OCI-LY7 (cell line): ENCODE measurements around the gene CTDSPL. TPM values are rescaled to one million over a fixed set of nuclear protein-coding genes. Genes with fewer than 3 reads are reported as not detected.

Experiments used
- BruUV-seq: library from RNA; stranded (reverse); fragments of 400-500 nt; replicated peaks from 2 replicates; lab custom pipeline; 2021; lab: Mats Ljungman, UMichigan
- CTCF ChIA-PET: fragments of 300-600 bp; sonication (Branson Sonifier 250); formaldehyde crosslinking; loops from one replicate; lab custom pipeline; 2022; ENCODE audit warnings: antibody characterized with exemption; ENCODE audit not compliant: unreplicated experiment; lab: Charles Lee
- POLR2A ChIA-PET: fragments of 300-600 bp; sonication (Branson Sonifier 250); formaldehyde crosslinking; loops from one replicate; lab custom pipeline; 2022; ENCODE audit warnings: antibody characterized with exemption; lab: Charles Lee
- DNase-seq: peaks from one replicate; pipeline ENCODE4 v3.0.0-alpha.2; 2015; ENCODE audit warnings: low spot score
- H2AFZ ChIP-seq: fragments of 200-600 bp; sonication (generic), shearing (Covaris generic); 2 replicates; pipeline ENCODE4 v1.6.1; 2014; ENCODE audit warnings: mild to moderate bottlenecking, antibody characterized with exemption, low read length, moderate library complexity
- H3K27ac ChIP-seq: fragments of 200-600 bp; sonication (generic); 2 replicates; pipeline ENCODE4 v1.5.1; 2014; ENCODE audit warnings: mixed run types, low read depth, mild to moderate bottlenecking, moderate library complexity, low read length, inconsistent platforms; ENCODE audit not compliant: poor library complexity, severe bottlenecking
- H3K36me3 ChIP-seq: fragments of 200-600 bp; sonication (generic); 2 replicates; pipeline ENCODE4 v1.6.1; 2014; ENCODE audit warnings: mild to moderate bottlenecking, antibody characterized with exemption, low read length, moderate library complexity, mixed read lengths; ENCODE audit not compliant: insufficient read depth
- H3K4me1 ChIP-seq: fragments of 200-600 bp; sonication (generic); 2 replicates; pipeline ENCODE4 v1.5.1; 2014; ENCODE audit warnings: mild to moderate bottlenecking, low read length; ENCODE audit not compliant: insufficient read depth, poor library complexity, severe bottlenecking
- H3K4me2 ChIP-seq: fragments of 200-600 bp; sonication (generic); 2 replicates; pipeline ENCODE4 v1.6.1; 2014; ENCODE audit warnings: mild to moderate bottlenecking, low read length
- H3K4me3 ChIP-seq: fragments of 200-600 bp; sonication (generic); 2 replicates; pipeline ENCODE4 v1.5.1; 2014; ENCODE audit warnings: mild to moderate bottlenecking, low read depth, low read length; ENCODE audit not compliant: poor library complexity, severe bottlenecking
- H3K79me2 ChIP-seq: fragments of 200-600 bp; sonication (generic); 2 replicates; pipeline ENCODE4 v1.6.1; 2016; ENCODE audit warnings: low read depth, mild to moderate bottlenecking, low read length, moderate library complexity, mixed read lengths; ENCODE audit not compliant: insufficient read depth
- H3K9me2 ChIP-seq: fragments of 200-600 bp; sonication (generic); 2 replicates; pipeline ENCODE4 v1.6.1; 2016; ENCODE audit warnings: mild to moderate bottlenecking, low read length, mixed read lengths; ENCODE audit not compliant: insufficient read depth
- H3K9me3 ChIP-seq: fragments of 200-600 bp; sonication (generic); 2 replicates; pipeline ENCODE4 v1.6.1; 2014; ENCODE audit warnings: mild to moderate bottlenecking, mixed run types, low read length, mixed read lengths
- H4K20me1 ChIP-seq: fragments of 200-600 bp; sonication (generic); 2 replicates; pipeline ENCODE4 v1.6.1; 2014; ENCODE audit warnings: mild to moderate bottlenecking, antibody characterized with exemption, low read length, moderate library complexity, mixed read lengths; ENCODE audit not compliant: insufficient read depth
- EZH2phosphoT487 ChIP-seq: fragments of 200-600 bp; sonication (generic); IDR thresholded peaks from 2 replicates; pipeline ENCODE4 v1.6.1; 2018; ENCODE audit warnings: low read depth, borderline replicate concordance, mild to moderate bottlenecking, mixed run types, antibody characterized with exemption, low read length, moderate library complexity, mixed read lengths
- intact Hi-C: fragments of 100-400 bp; cut with micrococcal nuclease; formaldehyde crosslinking; loops from one replicate; pipeline ENCODE4 v1.10.0; 2022; ENCODE audit not compliant: unreplicated experiment
- total RNA-seq, 2 experiments: library from RNA; depleted of rRNA in 1 of 2; stranded (reverse); fragments of >200 nt in 1 of 2; shearing (Covaris generic) in 1 of 2; gene quantifications; 2 replicates each; pipeline ENCODE4 v1.2.3, GENCODE V29; 2014 to 2022
- TF ChIP-seq, protein P1 (sequence below): fragments of 200-600 bp; sonication (generic); conservative IDR thresholded peaks from 2 replicates; pipeline ENCODE4 v1.5.1; 2014; ENCODE audit warnings: mild to moderate bottlenecking, antibody characterized with exemption, low read length, moderate library complexity, mixed read lengths

The CTDSPL gene
- total RNA-seq, 2 experiments from 2014 or later = 0.38 TPM; not detected in 1

GRCh38 chr3:37945807-37946530 is 84.3 kb downstream of the CTDSPL start:
- Histone ChIP-seq H3K36me3 (no peaks in the 10 kb centered on the region), H3K4me3 (no peak overlapping the region), H3K9me2 (no peaks in the 10 kb centered on the region), H2AFZ (no peak overlapping the region), H3K27ac (no peak overlapping the region), H3K4me1 (no peaks in the 10 kb centered on the region), H4K20me1 (no peaks in the 10 kb centered on the region), H3K4me2 (no peak overlapping the region), H3K79me2 (no peaks in the 10 kb centered on the region), H3K9me3 (no peaks in the 10 kb centered on the region)
- ChIA-PET POLR2A (no interaction called here), CTCF (interaction anchor here (0.8 kb wide), 1 partner anchor 51 kb away, joined by 3 read pairs; no protein-coding TSS in a partner anchor)
- TF ChIP-seq, protein P1, sequence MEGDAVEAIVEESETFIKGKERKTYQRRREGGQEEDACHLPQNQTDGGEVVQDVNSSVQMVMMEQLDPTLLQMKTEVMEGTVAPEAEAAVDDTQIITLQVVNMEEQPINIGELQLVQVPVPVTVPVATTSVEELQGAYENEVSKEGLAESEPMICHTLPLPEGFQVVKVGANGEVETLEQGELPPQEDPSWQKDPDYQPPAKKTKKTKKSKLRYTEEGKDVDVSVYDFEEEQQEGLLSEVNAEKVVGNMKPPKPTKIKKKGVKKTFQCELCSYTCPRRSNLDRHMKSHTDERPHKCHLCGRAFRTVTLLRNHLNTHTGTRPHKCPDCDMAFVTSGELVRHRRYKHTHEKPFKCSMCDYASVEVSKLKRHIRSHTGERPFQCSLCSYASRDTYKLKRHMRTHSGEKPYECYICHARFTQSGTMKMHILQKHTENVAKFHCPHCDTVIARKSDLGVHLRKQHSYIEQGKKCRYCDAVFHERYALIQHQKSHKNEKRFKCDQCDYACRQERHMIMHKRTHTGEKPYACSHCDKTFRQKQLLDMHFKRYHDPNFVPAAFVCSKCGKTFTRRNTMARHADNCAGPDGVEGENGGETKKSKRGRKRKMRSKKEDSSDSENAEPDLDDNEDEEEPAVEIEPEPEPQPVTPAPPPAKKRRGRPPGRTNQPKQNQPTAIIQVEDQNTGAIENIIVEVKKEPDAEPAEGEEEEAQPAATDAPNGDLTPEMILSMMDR = no peak
- TF ChIP-seq EZH2phosphoT487 = no peak
- intact Hi-C loops = no loop called here
- DNase-seq = no peak
- BruUV-seq = no TSS peak

GRCh38 chr3:37946531-37946889 is 84.8 kb downstream of the CTDSPL start:
- H3K9me2 ChIP-seq = no peaks in the 10 kb centered on the region
- no peak overlapping the region for H3K4me3 ChIP-seq
- intact Hi-C loops = no loop called here
- H3K4me2 ChIP-seq = no peak overlapping the region
- no TSS peak for BruUV-seq
- ChIA-PET POLR2A (no interaction called here), CTCF (no interaction called here)
- TF ChIP-seq, protein P1 = no peak
- no peak for TF ChIP-seq EZH2phosphoT487
- no peak overlapping the region for H3K27ac ChIP-seq
- no peaks in the 10 kb centered on the region for H3K4me1 ChIP-seq
- no peak overlapping the region for H2AFZ ChIP-seq
- no peak for DNase-seq
- no peaks in the 10 kb centered on the region for H3K79me2 ChIP-seq
- no peaks in the 10 kb centered on the region for H4K20me1 ChIP-seq
- no peaks in the 10 kb centered on the region for H3K9me3 ChIP-seq
- H3K36me3 ChIP-seq = no peaks in the 10 kb centered on the region

DNA sequence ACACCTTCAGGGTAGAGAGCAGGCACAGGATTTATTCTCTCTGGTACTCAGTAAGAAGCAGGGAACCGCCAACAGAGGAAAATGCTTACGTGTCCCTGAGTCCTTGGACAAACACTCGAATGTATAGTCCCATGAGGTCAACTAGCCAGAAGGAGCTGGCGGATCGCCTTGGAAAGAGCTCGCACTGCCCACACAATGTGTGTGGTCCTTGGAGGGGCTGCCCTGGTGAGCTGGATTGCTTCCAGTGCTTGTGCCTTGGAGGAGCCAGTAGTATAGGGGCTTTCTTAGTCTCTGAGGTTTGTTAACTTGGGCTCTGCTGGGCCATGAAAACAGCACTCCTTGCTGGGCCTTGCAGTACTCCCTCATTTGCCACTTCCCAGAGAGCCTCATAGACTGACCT is 88.2 kb downstream of the CTDSPL start:
- no peak overlapping the region for H3K27ac ChIP-seq
- POLR2A ChIA-PET = interaction anchor here (1.0 to 1.3 kb wide), 2 partner anchors 9 to 11 kb away, joined by 3 to 4 read pairs; no protein-coding TSS in a partner anchor

More for the DNA sequence above, 88.2 kb downstream of the CTDSPL start:
- Histone ChIP-seq H3K4me2 (no peak overlapping the region), H3K4me1 (no peaks in the 10 kb centered on the region), H3K4me3 (no peak overlapping the region), H4K20me1 (no peaks in the 10 kb centered on the region), H2AFZ (no peak overlapping the region), H3K9me2 (no peaks in the 10 kb centered on the region), H3K79me2 (no peaks in the 10 kb centered on the region), H3K9me3 (no peaks in the 10 kb centered on the region), H3K36me3 (no peaks in the 10 kb centered on the region)
- no peak for DNase-seq
- BruUV-seq = no TSS peak
- CTCF ChIA-PET = no interaction called here
- no peak for TF ChIP-seq EZH2phosphoT487
- TF ChIP-seq, protein P1 = no peak
- intact Hi-C loops = no loop called here
